HG02885 (cell line): ENCODE measurements around the gene OTULIN.

ENCODE experiments used
- ATAC-seq: cut with Tn5 transposase; IDR thresholded peaks from one replicate; pipeline ENCODE4 v1.9.1; 2021; ENCODE audit warnings: mild to moderate bottlenecking; ENCODE audit not compliant: unreplicated experiment, poor library complexity

Gene OTULIN

DNA sequence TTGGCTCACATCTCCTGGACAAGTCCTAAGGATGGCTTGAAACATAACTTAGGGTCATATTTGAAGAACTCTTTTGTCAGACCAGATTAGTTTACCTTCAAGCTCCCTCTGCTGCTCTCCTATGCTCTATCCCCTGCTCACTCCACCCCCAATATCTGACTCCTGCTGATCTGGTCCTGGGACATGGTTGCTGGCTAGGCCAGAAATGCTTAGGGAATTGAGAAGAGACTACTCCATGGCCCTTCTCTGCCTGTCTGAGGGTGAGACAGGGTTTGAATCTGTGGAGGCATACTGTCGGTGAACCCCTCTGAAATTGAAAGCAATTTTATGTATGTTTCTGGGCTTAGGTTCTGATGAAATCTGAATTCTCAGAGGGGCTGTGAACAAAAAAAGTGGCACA is 3.3 kb downstream of the OTULIN start:
- ATAC-seq: no peak

DNA sequence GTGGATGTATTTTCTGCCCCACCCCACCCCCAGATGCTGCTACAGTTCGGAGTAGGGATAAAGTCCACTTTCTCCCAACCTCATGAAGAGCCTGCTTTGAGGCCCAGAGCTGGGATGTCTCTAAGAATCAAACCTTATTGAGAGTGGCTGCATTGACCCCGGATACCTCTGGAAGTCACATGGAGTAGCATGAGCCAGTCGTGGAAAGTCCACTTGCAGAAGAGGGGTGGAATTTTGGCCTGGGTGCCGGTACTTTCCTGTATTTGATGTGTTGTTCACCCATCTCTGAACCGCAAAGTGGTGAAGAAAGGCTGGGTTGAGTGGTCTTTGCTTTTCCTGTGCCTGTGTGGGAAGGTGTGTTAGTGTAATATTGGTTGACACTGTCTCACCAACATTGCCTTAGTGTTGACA is 3.7 kb downstream of the OTULIN start:
- no peak for ATAC-seq

DNA sequence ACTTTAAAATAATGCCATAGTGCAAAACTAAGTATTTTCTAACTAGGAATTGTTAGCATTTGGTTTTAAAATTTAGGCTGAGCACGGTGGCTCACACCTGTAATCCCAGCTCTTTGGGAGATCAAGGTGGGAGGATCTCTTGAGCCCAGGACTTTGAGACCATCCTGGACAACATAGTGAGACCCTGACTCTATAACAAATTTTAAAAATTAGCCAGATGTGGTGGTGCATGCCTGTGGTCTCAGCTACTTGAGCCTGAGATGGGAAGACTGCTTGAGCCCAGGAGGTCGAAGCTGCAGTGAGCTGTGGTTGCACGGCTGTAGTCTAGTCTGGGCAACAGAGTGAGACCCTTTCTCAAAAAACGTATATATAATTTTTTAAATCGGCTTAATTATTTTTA is 4.9 kb downstream of the OTULIN start:
- no peak for ATAC-seq

DNA sequence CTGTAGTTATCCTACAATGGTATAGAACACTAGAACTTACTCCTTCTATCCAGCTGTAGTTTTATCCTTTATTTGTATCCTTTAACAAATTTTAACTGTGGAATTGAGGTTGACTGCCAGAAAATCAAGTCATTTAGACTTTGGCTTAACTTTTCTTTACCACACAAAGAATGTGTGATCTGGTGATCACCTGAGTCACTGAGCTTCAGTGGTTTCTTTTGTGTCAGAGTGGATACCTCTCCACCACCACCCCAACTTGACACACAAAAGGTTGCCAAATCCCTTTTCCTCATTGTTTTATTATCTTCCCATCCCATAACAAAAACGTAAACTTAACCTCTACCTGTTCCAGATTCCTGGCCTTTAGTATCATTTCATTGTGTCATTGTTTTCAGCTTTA is 5.5 kb downstream of the OTULIN start:
- no peak for ATAC-seq

DNA sequence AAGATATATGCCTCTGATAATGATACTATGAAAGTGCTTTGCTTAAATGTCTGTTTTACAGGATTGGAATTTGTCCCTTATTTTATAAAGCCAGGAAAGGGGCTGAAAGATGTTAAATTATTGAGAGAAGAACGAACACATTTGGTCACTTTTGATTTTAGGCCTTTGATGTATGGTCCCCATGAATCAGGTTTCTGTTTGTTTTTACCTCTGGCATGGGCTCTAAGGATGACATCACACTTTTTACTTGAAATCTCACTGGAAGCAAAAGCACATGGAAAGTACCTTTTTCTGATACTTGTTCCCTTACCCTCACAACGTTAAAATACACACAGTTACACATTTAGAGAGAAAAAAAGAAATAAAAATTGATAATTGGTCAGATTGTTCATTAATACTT is 6.9 kb downstream of the OTULIN start:
- no peak for ATAC-seq

DNA sequence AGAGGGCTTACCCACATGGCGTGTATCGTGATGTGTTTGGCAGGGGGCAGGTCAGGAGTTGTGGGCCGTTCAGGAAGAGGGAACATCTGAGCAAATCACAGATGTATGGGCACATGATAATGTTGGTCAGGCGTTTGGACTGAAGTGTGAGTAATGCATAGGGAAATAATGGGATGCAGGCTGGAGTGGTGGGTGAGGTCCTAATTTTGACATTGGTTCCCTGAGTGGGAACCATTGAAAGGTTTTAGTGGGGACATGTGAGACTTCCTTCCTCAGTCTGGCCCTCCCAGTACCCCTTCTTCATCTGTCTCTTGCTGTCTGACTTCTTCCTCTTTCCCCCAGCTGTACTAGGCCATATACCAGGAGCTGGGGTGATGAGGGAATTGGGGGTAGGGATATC is 7.6 kb downstream of the OTULIN start:
- ATAC-seq: no peak

DNA sequence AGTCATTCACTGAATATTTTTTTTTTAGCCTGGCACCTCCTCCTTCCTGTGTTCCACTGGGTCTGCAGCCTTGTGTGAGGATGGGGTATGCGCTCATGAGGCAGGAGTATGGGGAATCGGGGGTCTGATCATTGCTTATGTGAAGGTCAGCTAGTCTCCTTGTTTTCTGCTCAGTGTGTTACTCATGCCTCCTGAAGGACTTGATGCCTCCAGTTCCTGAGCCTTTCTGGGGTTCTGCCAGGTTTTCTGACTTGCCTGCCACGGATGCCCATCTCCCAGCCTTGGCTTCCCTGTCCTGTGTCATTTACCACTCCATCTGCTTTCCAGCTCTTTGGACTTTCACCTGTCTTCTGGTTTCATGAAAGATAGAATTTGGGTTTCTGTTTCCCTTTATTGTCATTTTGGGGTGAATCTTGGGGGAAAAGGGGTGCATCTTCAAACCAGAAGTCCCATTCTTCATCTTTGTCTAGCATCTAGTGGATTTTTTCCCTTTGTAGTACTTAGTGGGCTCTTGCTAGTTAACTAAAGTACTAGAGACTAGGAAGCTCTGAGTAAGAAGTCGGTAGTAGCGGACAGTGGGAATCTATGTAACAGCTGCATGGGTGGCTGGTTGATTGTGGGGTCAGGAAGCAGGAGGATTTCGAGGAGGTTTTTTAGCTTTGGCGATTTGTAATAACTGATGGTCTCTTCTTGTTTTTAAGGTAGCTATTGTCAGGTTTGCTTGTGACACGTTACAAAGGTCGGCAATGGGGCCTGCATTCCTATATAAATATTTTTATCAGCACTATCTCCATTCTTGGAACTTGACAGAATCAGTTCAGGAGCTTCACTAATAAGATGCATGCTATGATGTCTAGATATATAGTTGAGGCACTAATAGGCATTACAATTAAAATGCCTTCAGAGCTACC is 8.2 kb downstream of the OTULIN start:
- ATAC-seq: no peak

DNA sequence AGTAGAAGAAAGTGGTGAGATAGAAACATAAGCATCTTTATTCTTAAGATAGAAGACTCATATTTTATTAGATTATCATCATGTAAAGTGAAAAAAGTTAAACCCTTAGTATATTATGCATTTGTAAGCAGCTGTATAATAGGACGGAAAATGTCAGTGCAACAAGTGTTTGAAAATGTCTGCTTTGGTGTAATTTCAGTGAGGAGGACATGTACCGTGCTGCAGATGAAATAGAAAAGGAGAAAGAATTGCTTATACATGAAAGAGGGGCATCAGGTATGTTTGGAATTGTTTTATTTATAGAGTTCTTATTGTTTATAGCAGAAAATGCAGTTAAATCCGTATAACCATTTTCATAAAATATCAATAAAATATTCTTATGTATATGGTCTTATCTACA is 8.9 kb downstream of the OTULIN start:
- ATAC-seq: no peak

DNA sequence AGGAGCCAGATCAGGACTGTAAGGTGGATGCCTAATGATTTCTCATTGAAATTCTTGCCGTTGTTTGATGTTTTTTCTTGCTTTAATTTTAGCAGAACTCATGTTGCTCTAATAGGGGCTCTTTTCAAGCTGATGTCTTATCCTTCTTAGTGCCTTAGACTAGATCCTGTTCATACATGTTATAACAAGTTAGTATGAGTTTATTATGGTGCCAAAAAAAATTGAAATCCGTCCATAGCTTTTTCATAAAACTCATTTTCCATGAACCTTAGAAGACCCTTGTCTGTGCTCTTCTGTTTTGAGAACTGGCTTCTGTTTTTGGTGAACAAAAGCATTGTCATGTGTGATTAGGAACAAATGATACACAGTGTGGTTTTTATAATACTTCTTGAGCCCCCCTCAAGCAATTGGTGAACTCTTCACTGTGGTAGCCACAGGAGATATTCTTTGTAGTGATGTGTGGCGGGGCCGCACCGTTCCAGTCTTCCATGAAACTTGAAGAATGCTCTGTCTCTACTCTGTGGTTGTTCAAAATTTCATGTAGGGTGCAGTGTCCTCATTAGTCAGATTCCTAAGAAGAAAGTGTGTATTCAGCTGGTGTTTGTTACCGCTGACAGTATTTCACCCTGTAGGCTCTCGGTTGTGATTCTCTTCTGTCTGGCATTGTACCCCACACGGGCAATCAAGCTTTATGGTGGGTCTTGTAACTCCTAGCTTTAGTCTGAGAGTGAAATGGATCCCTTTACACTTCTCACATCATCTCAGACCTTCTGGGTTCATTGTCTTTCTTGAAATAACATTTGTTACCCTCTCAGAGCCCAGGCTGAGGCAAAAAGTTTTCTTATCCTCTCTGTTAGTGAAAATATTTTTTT is 10.7 kb downstream of the OTULIN start:
- no peak for ATAC-seq

DNA sequence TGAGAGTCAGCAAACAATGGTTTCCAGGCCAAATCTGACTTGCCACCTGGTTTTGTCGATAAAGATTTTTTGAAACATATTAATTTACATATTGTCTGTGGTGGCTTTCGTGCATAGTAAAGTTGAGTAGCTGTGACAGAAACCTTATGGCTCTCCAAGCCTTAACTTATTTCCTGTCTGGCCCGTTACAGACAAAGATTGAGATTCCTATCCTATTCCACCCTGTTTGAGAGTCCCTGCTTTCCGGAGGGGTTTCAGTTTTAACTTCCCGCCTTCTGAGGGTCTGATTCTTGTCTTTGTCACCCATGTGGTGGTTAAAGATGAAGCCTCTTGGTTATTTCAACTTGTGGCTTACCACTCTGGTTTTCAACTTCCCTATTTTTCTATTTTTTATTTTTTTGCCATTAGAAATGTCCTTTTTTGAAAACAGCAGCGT is 11.4 kb downstream of the OTULIN start:
- ATAC-seq: peak; percentile 48

DNA sequence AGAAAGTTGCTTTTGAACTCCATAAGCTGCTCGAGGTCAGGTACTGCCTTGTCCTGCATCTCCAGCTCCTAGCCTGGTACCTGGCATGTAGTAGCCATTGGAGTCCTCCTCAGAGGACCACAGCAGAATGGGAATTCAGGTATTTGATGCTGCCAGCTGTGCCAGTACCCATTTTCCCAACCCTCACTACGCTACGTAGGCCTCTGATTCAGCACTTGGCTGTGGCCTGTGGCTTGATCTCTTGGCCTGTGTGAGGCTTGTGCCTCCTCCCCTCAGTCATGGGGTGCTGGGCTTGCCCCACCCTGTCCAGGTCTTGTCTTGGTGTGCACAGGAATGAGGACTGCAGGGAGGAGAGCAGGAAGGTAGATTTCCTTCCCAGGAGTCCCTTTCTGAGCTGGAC is 11.8 kb downstream of the OTULIN start:
- ATAC-seq: peak; percentile 48

DNA sequence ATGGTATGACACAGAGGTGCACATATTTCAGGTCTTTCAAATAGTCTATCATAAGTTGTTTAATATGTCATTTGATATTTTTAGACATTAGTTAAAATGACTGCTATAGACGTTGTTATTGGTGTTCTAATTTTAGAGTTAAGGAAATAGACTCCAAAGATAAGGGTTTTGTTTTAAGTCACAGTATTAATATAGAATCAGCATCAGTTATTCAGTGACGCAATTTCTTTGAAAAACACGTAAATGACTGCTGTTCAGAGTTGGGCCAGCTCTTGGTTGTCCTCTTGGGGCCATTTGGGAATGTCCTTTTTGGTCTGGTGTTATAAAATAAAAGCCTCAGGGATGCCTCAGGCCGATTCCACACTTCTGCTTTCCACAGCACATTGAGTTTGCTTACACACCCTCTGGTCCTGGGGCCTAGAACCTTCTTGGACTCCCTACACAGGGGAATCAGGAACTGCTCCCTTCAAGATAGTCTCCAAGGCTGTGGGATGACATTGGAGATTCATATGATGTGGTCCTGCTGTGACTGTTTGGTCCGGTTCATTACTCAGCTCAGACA is 14.3 kb downstream of the OTULIN start:
- ATAC-seq: no peak

DNA sequence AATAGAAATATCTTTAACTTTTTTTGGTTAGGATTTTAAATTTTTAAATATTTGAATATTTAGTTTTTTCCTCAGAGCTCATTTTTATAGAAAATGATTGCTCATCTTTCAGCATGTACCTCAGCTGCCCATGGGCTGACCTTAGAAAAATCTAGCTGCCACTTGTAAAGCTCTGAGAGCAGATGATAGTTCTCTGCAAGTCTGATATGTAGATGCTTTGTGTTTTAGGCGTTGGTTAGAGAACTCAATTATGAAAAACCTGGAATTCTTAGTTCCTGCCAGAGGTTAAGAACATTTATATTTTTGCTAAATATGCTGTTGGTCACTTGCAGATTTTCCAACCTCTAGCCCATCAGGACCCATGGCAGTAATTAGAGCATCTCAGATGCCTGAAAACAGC is 15.1 kb downstream of the OTULIN start:
- no peak for ATAC-seq

DNA sequence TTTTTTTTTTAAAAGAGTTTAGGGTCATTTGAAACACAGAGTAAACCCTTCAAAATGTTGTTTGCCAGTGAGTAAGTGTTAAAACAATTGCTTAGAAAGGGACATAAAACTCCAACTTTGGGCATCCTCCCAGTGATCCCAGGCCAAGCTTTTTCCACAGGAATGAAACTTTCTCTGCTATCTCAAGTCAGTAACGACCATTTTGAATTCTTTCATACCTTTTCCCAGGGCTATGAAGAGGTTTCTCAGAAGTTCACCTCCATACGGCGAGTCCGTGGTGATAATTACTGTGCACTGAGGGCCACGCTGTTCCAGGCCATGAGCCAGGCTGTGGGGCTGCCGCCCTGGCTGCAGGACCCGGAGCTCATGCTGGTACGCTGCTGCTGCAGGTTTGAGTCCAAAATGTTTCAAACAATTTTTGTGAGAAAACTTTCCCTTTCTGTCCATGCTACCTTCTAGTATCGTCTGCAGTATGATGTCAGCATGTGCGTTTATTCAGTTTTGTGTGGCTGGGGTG is 16.8 kb downstream of the OTULIN start:
- ATAC-seq: no peak

DNA sequence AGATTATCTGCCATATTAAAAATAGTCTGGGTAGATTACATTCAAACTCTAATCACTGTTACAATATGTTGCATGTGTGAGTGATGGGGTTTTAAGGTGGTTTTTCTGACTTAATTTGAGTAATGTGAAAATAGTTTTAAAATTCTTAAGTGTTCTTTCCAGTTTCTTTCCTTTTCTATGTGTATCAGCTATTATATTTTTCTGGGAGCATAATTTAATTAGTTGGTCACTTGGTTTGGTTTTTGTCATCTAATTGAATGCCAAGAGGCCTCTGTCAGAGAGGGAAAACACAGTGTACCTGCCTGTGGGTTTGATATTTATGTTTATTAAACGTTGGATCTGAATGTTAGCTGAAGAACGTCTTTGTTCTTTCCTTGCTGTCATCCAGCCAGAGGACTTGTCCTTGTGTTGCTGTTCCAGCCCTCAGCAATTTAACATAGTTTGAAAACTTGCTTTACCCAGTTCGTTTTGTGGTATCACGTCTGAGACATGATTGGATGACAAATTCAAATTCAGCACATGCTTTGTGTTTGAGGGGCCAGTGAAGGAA is 19.5 kb downstream of the OTULIN start:
- ATAC-seq: no peak

DNA sequence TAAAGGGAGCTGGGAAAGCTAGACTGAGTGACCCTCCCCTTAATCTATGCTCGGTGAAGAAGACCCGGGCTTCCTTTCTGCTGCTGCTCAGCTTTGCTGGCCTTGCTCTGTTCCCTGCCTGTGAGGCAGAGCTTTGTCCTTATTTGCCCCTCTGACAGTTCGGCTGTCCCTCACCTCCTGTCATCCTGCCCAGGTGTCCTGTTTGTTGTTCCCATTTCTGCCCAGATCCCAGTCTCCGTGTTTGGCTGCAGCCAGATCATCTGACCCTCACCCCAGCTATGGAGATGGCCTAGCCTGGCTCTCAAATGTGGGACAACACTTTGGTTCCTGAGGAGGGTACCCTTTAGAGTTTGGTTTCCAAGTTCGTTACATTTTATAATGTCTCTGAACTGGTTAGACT is 20.2 kb downstream of the OTULIN start:
- ATAC-seq: no peak

DNA sequence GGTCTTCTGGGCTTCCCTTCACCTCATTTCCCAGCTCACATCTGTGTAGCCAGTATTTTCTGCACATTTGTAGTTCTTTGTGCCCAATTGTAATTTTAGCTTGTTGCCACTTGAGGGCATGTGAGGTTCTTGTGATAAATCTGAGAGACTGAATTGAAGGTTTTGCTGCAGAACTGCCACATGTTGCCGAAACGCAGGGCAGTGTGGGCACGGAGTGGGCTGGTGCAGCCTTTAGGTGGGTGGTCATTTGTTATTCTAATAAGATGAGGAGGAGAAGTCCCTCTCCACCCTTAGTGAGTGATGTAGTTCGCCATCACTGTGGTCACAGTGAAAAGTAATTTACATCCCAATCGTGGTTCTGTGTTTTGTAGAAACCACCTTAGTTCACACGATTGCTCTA is 21.2 kb downstream of the OTULIN start:
- peak; percentile 91 for ATAC-seq

DNA sequence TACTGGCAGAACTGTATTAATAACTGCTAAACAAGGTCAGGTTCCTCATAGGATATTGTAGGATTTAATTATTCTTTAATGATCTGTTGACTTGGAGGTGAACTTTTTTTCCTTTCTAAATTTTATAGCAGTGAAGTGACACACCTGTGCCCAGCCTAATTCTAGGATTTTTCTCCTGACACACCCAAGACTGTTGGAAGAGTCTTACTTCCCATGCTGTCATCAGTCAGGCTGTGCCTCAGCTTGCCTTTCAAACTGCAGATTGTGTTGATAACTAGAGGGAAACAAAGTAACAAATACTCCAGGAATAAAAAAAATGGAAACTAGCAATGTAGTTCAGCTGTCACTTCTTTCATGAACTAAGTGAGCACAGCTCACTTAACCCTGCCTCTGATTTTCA is 22.0 kb downstream of the OTULIN start:
- ATAC-seq: no peak

DNA sequence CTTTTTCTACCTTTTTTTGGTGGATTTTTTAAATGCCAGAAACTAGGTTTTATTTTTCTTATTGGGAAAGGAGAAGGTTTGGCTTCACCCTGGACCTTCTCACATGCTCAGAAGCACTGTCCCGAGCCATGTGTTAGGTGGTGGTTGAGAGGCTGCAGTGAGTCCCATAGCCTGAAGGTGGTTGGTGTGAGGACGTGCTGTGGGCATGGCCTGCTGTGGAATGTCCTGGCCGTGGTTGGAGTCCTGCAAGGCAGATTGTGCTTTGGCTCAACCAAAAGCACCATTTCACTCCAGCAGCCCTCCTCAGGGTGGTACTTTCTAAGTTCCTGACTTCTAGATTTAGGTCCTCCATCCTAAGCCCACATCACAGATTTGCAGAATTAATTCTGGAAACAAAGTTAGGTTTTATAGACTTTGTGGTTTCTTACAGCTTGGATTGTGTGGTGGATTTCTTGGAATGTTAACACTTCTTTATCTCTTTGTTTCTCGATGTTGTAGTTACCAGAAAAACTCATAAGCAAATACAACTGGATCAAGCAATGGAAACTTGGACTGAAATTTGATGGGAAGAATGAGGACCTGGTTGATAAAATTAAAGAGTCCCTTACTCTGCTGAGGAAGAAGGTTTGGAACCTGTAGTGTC is 22.6 kb downstream of the OTULIN start:
- ATAC-seq: no peak

DNA sequence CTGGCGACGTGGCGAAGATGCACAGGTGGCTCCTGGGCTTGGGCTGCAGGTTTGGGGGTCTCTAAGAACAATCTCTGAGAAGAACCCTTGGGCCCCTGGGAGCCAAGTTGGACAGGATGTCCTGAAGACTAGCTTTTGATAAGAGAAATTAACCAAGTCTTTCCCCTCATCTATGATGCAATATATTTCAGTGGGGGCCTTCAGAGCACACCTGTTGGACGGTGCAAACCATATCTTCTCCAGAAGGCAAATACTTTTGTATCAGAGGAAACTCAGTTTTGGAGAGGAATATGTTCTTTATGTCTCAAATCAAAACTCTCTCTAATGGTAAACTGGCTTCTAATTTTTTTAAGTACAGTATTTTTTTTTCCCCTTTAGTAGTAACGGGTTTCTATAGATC is 28.6 kb downstream of the OTULIN start:
- no peak for ATAC-seq
